OCI-LY3 (cell line): Measurements from ENCODE around the gene GALNT18.

Experiments used
- H2AFZ ChIP-seq: fragments of 200-600, 300-600 bp; shearing (Covaris generic); 2 replicates; pipeline ENCODE4 v1.6.0; 2014; ENCODE audit warnings: antibody characterized with exemption, low read depth, low read length
- H3K27ac ChIP-seq: fragments of 200-600, 300-600 bp; sonication (generic); 2 replicates; pipeline ENCODE4 v1.5.1; 2014; ENCODE audit warnings: mild to moderate bottlenecking, low read length, moderate library complexity, mixed read lengths
- H3K27me3 ChIP-seq: fragments of 200-600, 300-600 bp; sonication (generic); 2 replicates; pipeline ENCODE4 v1.6.1; 2014; ENCODE audit warnings: low read depth, low read length, mixed read lengths
- H3K36me3 ChIP-seq: fragments of 200-600, 300-600 bp; sonication (generic); replicated peaks from 2 replicates; pipeline ENCODE3; 2014; ENCODE audit warnings: low read depth, low read length, mixed read lengths
- H3K4me1 ChIP-seq: fragments of 300-600, 200-600 bp; sonication (generic); 2 replicates; pipeline ENCODE4 v1.6.1; 2014; ENCODE audit warnings: low read length, mixed read lengths
- H3K4me2 ChIP-seq: fragments of 200-600, 300-600 bp; sonication (generic); 2 replicates; pipeline ENCODE4 v1.6.1; 2014; ENCODE audit warnings: low read length, mixed read lengths
- H3K4me3 ChIP-seq: fragments of 300-600, 200-600 bp; sonication (generic); 2 replicates; pipeline ENCODE4 v1.5.1; 2014; ENCODE audit warnings: antibody characterized with exemption, mild to moderate bottlenecking, low read length, moderate library complexity
- H3K79me2 ChIP-seq: fragments of 300-600, 200-600 bp; shearing (Covaris generic); 2 replicates; pipeline ENCODE4 v1.6.1; 2014; ENCODE audit warnings: mild to moderate bottlenecking, low read length, mixed read lengths
- H3K9ac ChIP-seq: fragments of 300-600, 200-600 bp; shearing (Covaris generic); 2 replicates; pipeline ENCODE4 v1.6.0; 2014; ENCODE audit warnings: mild to moderate bottlenecking, low read length, moderate library complexity
- H3K9me3 ChIP-seq: fragments of 200-600, 300-600 bp; shearing (Covaris generic); 2 replicates; pipeline ENCODE4 v1.6.1; 2014; ENCODE audit warnings: low read length, mixed read lengths; ENCODE audit not compliant: insufficient read depth
- H4K20me1 ChIP-seq: fragments of 200-600, 300-600 bp; sonication (generic); 2 replicates; pipeline ENCODE4 v1.6.1; 2016; ENCODE audit warnings: low read length, mixed read lengths; ENCODE audit not compliant: insufficient read depth
- EZH2phosphoT487 ChIP-seq: fragments of 200-600 bp; shearing (Covaris generic); IDR thresholded peaks from 2 replicates; pipeline ENCODE4 v1.6.1; 2018; ENCODE audit warnings: antibody characterized with exemption, mixed run types, low read depth
- TF ChIP-seq, protein P1 (sequence below): fragments of 200-600, 300-600 bp; sonication (generic); IDR thresholded peaks from 2 replicates; pipeline ENCODE4 v1.5.1; 2014; ENCODE audit warnings: antibody characterized with exemption, low read length, low read depth

GALNT18 gene

DNA sequence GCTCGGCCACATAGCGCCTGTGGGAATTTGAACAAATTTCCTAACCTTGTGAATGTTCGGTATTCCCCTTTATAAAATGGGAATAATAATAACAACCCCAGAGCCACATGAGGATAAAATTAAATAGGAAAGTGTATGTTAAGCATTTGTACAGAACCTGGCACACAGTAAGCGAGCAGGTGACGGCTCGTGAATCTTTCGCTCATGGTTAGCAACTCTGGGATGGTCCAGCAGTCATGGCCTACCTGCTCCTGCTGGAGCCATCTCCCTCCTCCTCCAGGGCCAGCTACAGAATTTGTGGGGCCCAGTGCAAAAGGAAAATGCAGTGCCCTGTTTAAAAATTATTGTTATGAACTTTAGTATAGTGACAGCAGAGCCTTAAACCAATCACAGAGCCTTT lies 180.3 kb downstream of the GALNT18 start:
- Histone ChIP-seq H3K9ac (no peak overlapping the region), H4K20me1 (no peaks in the 10 kb centered on the region), H3K9me3 (no peaks in the 10 kb centered on the region), H3K36me3 (no peaks in the 10 kb centered on the region), H3K79me2 (no peaks in the 10 kb centered on the region), H3K27ac (no peak overlapping the region), H2AFZ (no peak overlapping the region), H3K27me3 (peaks cover 7% of the 10 kb centered on the region; the same call in 1 of the 2 replicates), H3K4me2 (no peak overlapping the region), H3K4me3 (no peak overlapping the region), H3K4me1 (no peaks in the 10 kb centered on the region)
- no peak for TF ChIP-seq EZH2phosphoT487
- TF ChIP-seq, protein P1, sequence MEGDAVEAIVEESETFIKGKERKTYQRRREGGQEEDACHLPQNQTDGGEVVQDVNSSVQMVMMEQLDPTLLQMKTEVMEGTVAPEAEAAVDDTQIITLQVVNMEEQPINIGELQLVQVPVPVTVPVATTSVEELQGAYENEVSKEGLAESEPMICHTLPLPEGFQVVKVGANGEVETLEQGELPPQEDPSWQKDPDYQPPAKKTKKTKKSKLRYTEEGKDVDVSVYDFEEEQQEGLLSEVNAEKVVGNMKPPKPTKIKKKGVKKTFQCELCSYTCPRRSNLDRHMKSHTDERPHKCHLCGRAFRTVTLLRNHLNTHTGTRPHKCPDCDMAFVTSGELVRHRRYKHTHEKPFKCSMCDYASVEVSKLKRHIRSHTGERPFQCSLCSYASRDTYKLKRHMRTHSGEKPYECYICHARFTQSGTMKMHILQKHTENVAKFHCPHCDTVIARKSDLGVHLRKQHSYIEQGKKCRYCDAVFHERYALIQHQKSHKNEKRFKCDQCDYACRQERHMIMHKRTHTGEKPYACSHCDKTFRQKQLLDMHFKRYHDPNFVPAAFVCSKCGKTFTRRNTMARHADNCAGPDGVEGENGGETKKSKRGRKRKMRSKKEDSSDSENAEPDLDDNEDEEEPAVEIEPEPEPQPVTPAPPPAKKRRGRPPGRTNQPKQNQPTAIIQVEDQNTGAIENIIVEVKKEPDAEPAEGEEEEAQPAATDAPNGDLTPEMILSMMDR = no peak

DNA sequence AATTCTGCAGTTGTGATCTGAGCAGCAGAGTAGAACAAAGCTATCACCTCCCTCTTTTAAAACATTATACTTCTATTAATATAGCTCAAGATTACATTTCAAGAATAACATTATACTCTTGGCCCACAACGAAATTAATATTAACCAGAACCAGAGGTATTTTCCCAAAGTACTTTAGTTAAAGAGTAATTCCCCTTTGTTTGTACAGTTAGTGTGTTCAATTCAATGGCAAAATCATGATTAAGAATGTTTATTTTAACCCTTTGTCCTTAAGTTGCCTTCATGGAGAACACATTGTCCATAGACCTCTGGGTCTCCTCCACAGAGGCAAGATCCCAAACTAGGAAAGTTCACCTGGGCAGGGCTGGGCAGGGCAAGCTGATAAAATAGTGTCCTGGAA lies 180.7 kb downstream of the GALNT18 start:
- no peak overlapping the region for H3K4me3 ChIP-seq
- TF ChIP-seq EZH2phosphoT487 = no peak
- TF ChIP-seq, protein P1 = no peak
- no peak overlapping the region for H2AFZ ChIP-seq
- no peak overlapping the region for H3K9ac ChIP-seq
- H3K27ac ChIP-seq = no peak overlapping the region
- no peaks in the 10 kb centered on the region for H3K36me3 ChIP-seq
- no peaks in the 10 kb centered on the region for H3K79me2 ChIP-seq
- H3K4me2 ChIP-seq = no peak overlapping the region
- no peaks in the 10 kb centered on the region for H4K20me1 ChIP-seq
- H3K4me1 ChIP-seq = no peaks in the 10 kb centered on the region
- peaks cover 7% of the 10 kb centered on the region; the same call in 1 of the 2 replicates for H3K27me3 ChIP-seq
- no peaks in the 10 kb centered on the region for H3K9me3 ChIP-seq

DNA sequence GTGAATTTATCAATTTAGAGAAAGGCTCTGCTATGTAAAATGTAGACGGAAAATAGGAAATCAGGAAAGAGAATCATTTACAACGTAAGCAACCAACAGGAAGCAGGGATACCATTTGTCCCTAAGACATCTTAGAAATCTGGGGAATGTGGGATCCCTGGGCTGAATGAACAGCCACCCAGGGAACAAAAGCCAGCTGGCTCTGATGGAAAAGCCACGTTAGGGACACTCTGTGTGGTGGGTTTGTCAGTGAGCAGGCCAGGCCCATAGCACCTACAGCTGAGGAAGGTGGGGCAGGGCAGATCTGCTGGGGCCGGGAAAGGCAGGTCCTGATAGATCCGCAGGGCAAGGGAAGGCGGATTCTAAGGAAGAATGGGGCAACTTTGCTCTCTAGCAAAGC lies 181.7 kb downstream of the GALNT18 start:
- no peak overlapping the region for H2AFZ ChIP-seq
- no peaks in the 10 kb centered on the region for H3K36me3 ChIP-seq
- no peaks in the 10 kb centered on the region for H4K20me1 ChIP-seq
- H3K27ac ChIP-seq = no peak overlapping the region
- peaks cover 7% of the 10 kb centered on the region; the same call in 1 of the 2 replicates for H3K27me3 ChIP-seq
- H3K4me1 ChIP-seq = no peaks in the 10 kb centered on the region
- H3K9ac ChIP-seq = no peak overlapping the region
- no peak overlapping the region for H3K4me3 ChIP-seq
- H3K79me2 ChIP-seq = no peaks in the 10 kb centered on the region
- TF ChIP-seq, protein P1 = no peak
- no peak for TF ChIP-seq EZH2phosphoT487
- no peak overlapping the region for H3K4me2 ChIP-seq
- H3K9me3 ChIP-seq = no peaks in the 10 kb centered on the region

DNA sequence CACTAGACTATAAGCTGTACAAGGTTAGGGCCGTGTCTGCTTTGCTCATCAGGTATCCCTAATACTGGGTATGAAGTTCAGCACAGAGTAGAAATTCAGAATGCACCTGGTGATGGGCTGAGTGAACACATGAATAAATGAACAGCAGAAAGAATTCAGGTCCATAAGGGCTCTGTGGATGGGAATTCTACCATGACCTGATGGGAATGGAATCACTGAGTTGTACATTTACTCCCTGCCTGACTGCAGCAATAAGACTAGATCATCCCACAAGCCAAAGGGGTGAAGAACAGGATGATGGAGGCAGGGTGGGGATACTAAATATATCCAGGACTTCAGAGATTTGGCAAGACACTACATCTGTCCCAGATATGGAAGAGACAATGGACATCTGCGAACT lies 182.2 kb downstream of the GALNT18 start:
- peaks cover 7% of the 10 kb centered on the region; the same call in 1 of the 2 replicates for H3K27me3 ChIP-seq
- no peaks in the 10 kb centered on the region for H3K36me3 ChIP-seq
- H3K4me3 ChIP-seq = no peak overlapping the region
- H4K20me1 ChIP-seq = no peaks in the 10 kb centered on the region
- H3K79me2 ChIP-seq = no peaks in the 10 kb centered on the region
- H3K9ac ChIP-seq = no peak overlapping the region
- no peak overlapping the region for H3K4me2 ChIP-seq
- H3K27ac ChIP-seq = no peak overlapping the region
- no peak overlapping the region for H2AFZ ChIP-seq
- no peaks in the 10 kb centered on the region for H3K9me3 ChIP-seq
- H3K4me1 ChIP-seq = no peaks in the 10 kb centered on the region
- TF ChIP-seq, protein P1 = no peak
- no peak for TF ChIP-seq EZH2phosphoT487
